K562 (cell line): ENCODE results near the gene CCDC77. TPM values are rescaled to one million over a fixed set of nuclear protein-coding genes. Genes with fewer than 3 reads are reported as not detected.

Experiments used
- ARID2 ChIP-seq: fragments of 450-650 bp; IDR thresholded peaks from 2 replicates; pipeline ENCODE4 v1.6.1; 2017; ENCODE audit warnings: antibody characterized with exemption, mild to moderate bottlenecking
- CHD7 ChIP-seq: fragments of 200-600 bp; sonication (generic); IDR thresholded peaks from one replicate; pipeline ENCODE4 v1.6.1; 2012; ENCODE audit warnings: mild to moderate bottlenecking, low read depth, low read length, inconsistent platforms
- E2F4 ChIP-seq: sonication (generic); formaldehyde crosslinking; IDR thresholded peaks from 2 replicates; pipeline ENCODE4 v1.8.0; 2022; ENCODE audit warnings: mild to moderate bottlenecking, low read depth, missing genetic modification reagents
- FOSL1 ChIP-seq: fragments of 200-800 bp; sonication (Bioruptor generic); conservative IDR thresholded peaks from 2 replicates; pipeline ENCODE4 v1.6.1; 2016; ENCODE audit warnings: missing genetic modification characterization, missing compliant biosample characterization
- MAFG ChIP-seq: fragments of 450-650 bp; conservative IDR thresholded peaks from 2 replicates; pipeline ENCODE4 v1.6.1; 2016; ENCODE audit warnings: missing genetic modification characterization, missing compliant biosample characterization
- MCM7 ChIP-seq, 2 experiments: fragments of 450-650 bp; IDR thresholded peaks; 2 replicates each; pipeline ENCODE4 v1.6.1; 2016 to 2018
- POLR2B ChIP-seq: fragments of 450-650 bp; IDR thresholded peaks from 2 replicates; pipeline ENCODE4 v1.6.1; 2018; ENCODE audit warnings: low read depth; ENCODE audit not compliant: partially characterized antibody
- RCOR1 ChIP-seq, 2 experiments: IDR thresholded peaks; 2 replicates each; pipeline ENCODE4 v1.6.1; 2012; ENCODE audit warnings: low read depth in 2 of 2, low read length in 2 of 2, borderline replicate concordance in 1 of 2, improper control_type of control experiment in 1 of 2
- RFX5 ChIP-seq: IDR thresholded peaks from 2 replicates; pipeline ENCODE4 v1.6.1; 2011; ENCODE audit warnings: low read depth, mild to moderate bottlenecking, improper control_type of control experiment, low read length
- SIX5 ChIP-seq, 2 experiments: IDR thresholded peaks; 2 replicates each; pipeline ENCODE4 v1.6.1; 2011; ENCODE audit warnings: low read length in 2 of 2, borderline replicate concordance in 1 of 2, low read depth in 1 of 2, mild to moderate bottlenecking in 1 of 2, moderate library complexity in 1 of 2; ENCODE audit not compliant: insufficient read depth in 1 of 2
- ZBTB26 ChIP-seq: fragments of 450-650 bp; formaldehyde crosslinking; IDR thresholded peaks from 2 replicates; pipeline ENCODE4 v1.4.0; 2022; ENCODE audit warnings: missing genetic modification characterization
- ZNF165 ChIP-seq: fragments of 250-450 bp; sonication (Bioruptor Pico); IDR thresholded peaks from 2 replicates; pipeline ENCODE4 v1.4.0; 2020; ENCODE audit warnings: borderline replicate concordance
- ZSCAN29 ChIP-seq: fragments of 450-650 bp; IDR thresholded peaks from 2 replicates; pipeline ENCODE4 v1.6.1; 2017
- ZSCAN32 ChIP-seq: fragments of 450-650 bp; formaldehyde crosslinking; IDR thresholded peaks from 2 replicates; pipeline ENCODE4 v1.4.0; 2020; ENCODE audit warnings: mild to moderate bottlenecking, moderate library complexity
- polyA plus RNA-seq, 8 experiments: library from polyadenylated mRNA; depleted of rRNA in 4 of 8; stranded (reverse) in 5 of 8; unstranded in 3 of 8; fragments of >200 nt; fragmentation: Nextera tagmentation in 2 of 8; fragmentation: Illumina TruSeq in 1 of 8; extraction: Ambion mirVana in 2 of 8; extraction: Trizol in 1 of 8; gene quantifications; 2 replicates each; pipeline versions ENCODE4 v1.2.1 to v1.2.3, GENCODE V29; 2011 to 2014; ENCODE audit warnings: inconsistent platforms in 1 of 8, missing spikeins in 1 of 8
- total RNA-seq, 7 experiments: library from RNA; depleted of rRNA in 6 of 7; stranded (reverse); fragments of >200 nt in 6 of 7; fragmentation: Illumina TruSeq in 2 of 7; extraction: Trizol in 2 of 7; gene quantifications; 2 replicates each; pipeline versions ENCODE4 v1.2.1 to v1.2.3, GENCODE V29; 2011 to 2021; ENCODE audit warnings: low replicate concordance in 1 of 7

CCDC77 gene
- total and polyA plus RNA-seq, 9 of the 15 experiments (the other 6 are each of a cell fraction or from before 2014, with no cell fraction given), result 10.5 to 26.5 (median 17.8) TPM

- TF ChIP-seq CHD7, result no peak
- no peak for TF ChIP-seq RCOR1 (IDR thresholded peaks at IDR 0.05; ENCODE audit: borderline replicate concordance in 1 of 2, low read depth in 2 of 2, low read length in 2 of 2)
- TF ChIP-seq POLR2B, result peak; percentile 66
- no peak for TF ChIP-seq ZNF165 (CRISPR knock-in tag)
- TF ChIP-seq ZSCAN32 (CRISPR knock-in tag), result no peak
- no peak for TF ChIP-seq ARID2
- peak; percentile 29; the same call in 1 of the 2 replicates for TF ChIP-seq FOSL1 (tag)
- TF ChIP-seq ZSCAN29, result no peak
- no peak for TF ChIP-seq MCM7 (IDR thresholded peaks at IDR 0.05)
- peak; percentile 17 to 38; a peak in 2 of 4 replicates for TF ChIP-seq SIX5 (IDR thresholded peaks at IDR 0.05; ENCODE audit: borderline replicate concordance in 1 of 2, insufficient read depth in 1 of 2, low read depth in 1 of 2, low read length in 2 of 2)
- TF ChIP-seq RFX5, result no peak
- TF ChIP-seq ZBTB26, result no peak
- no peak for TF ChIP-seq MAFG (tag)
- TF ChIP-seq E2F4 (CRISPR knock-in tag), result no peak
Measured at GRCh38 chr12:389142-390096, 12.0 kb upstream of the CCDC77 start, which contains the start of gene KDM5A (continued).
